ENCODE measurements around the gene NFKB2.
A peak's percentile ranks its signal among the peaks of the same experiment; 100 is the strongest.

Gene NFKB2

GRCh38 chr10:102420181-102420713 is 24.7 kb downstream of the NFKB2 start:
- no peak for TF ChIP-seq CREB5 (CRISPR knock-in tag; IDR thresholded peaks at IDR 0.05; ENCODE audit: low read depth)
- no peak for TF ChIP-seq ZNF565 (CRISPR knock-in tag; conservative IDR thresholded peaks at IDR 0.05; ENCODE audit: low read depth)
- TF ChIP-seq TCF4 (CRISPR knock-in tag; IDR thresholded peaks at IDR 0.05; ENCODE audit: borderline replicate concordance): no peak
- TF ChIP-seq ZC3H10 (CRISPR knock-in tag; IDR thresholded peaks at IDR 0.05): no peak
- TF ChIP-seq ARNTL (CRISPR knock-in tag; IDR thresholded peaks at IDR 0.05; ENCODE audit: borderline replicate concordance, low read depth): no peak
- no peak for TF ChIP-seq TSHZ2 (CRISPR knock-in tag; IDR thresholded peaks at IDR 0.05)
- TF ChIP-seq ZFP30 (CRISPR knock-in tag; IDR thresholded peaks at IDR 0.05): no peak
- no peak for TF ChIP-seq PATZ1 (CRISPR knock-in tag; IDR thresholded peaks at IDR 0.05; ENCODE audit: borderline replicate concordance)
- ATAC-seq: peak; percentile 2

- peak; percentile 85 for ATAC-seq
- TF ChIP-seq ZNF565 (CRISPR knock-in tag; conservative IDR thresholded peaks at IDR 0.05; ENCODE audit: low read depth) (no peak), ZFP3 (CRISPR knock-in tag; IDR thresholded peaks at IDR 0.05) (peak; percentile 97)
These were observed 25.4 kb downstream of the NFKB2 start, which contains the start of gene FBXL15 for GRCh38 chr10:102420714-102421506. Gene FBXL15 (plus strand): TSS chr10:102420836. CDS start chr10:102421130, 294 bp downstream.

GRCh38 chr10:102421507-102421756 is 25.9 kb downstream of the NFKB2 start:
- TF ChIP-seq ZFP3 (CRISPR knock-in tag; IDR thresholded peaks at IDR 0.05) (no peak), ZNF70 (CRISPR knock-in tag; IDR thresholded peaks at IDR 0.05) (no peak), PATZ1 (CRISPR knock-in tag; IDR thresholded peaks at IDR 0.05; ENCODE audit: borderline replicate concordance) (no peak), POU6F1 (CRISPR knock-in tag; IDR thresholded peaks at IDR 0.05; ENCODE audit: borderline replicate concordance, low read depth) (no peak), ZC3H10 (CRISPR knock-in tag; IDR thresholded peaks at IDR 0.05) (no peak), BACH2 (CRISPR knock-in tag; IDR thresholded peaks at IDR 0.05; ENCODE audit: borderline replicate concordance) (no peak), CSDC2 (CRISPR knock-in tag; IDR thresholded peaks at IDR 0.05) (no peak), RARB (CRISPR knock-in tag; IDR thresholded peaks at IDR 0.05) (no peak), CSRNP3 (CRISPR knock-in tag; IDR thresholded peaks at IDR 0.05) (no peak)
- ATAC-seq: no peak; the same call in 2 of the 3 replicates

Data from SK-N-SH treated with all-trans-retinoic acid at 6 μM for 48 hours (cell line).